Mesendoderm (in vitro differentiated cells): Measurements from ENCODE around the gene GDAP2.

Source experiments
- DNase-seq: peaks from one replicate; pipeline ENCODE4 v3.0.0; 2013
- H2AK5ac ChIP-seq: 2 replicates; pipeline ENCODE4 v1.6.1; 2013; ENCODE audit warnings: low read length, inconsistent platforms
- H2BK120ac ChIP-seq: 2 replicates; pipeline ENCODE4 v1.6.1; 2013; ENCODE audit warnings: low read depth, mild to moderate bottlenecking, low read length, moderate library complexity, mixed read lengths
- H2BK15ac ChIP-seq: replicated peaks from 2 replicates; pipeline ENCODE4 v1.6.1; 2013; ENCODE audit warnings: low read depth, mild to moderate bottlenecking, moderate library complexity
- H2BK5ac ChIP-seq: 2 replicates; pipeline ENCODE4 v1.6.1; 2013; ENCODE audit warnings: low read length, inconsistent platforms
- H3K18ac ChIP-seq: 2 replicates; pipeline ENCODE4 v1.6.1; 2013; ENCODE audit warnings: mild to moderate bottlenecking, low read length, mixed read lengths
- H3K23ac ChIP-seq: one replicate; pipeline ENCODE4 v1.6.1; 2013; ENCODE audit warnings: low read length
- H3K27ac ChIP-seq: 2 replicates; pipeline ENCODE4 v1.5.1; 2013; ENCODE audit warnings: low read depth, mild to moderate bottlenecking, inconsistent platforms, low read length, moderate library complexity
- H3K27me3 ChIP-seq: 2 replicates; pipeline ENCODE4 v1.6.1; 2013; ENCODE audit warnings: low read length, control low read depth, mild to moderate bottlenecking, inconsistent platforms; ENCODE audit not compliant: insufficient read depth, poor library complexity
- H3K36me3 ChIP-seq: 2 replicates; pipeline ENCODE4 v1.6.1; 2013; ENCODE audit warnings: low read length, inconsistent platforms; ENCODE audit not compliant: control insufficient read depth, insufficient read depth
- H3K4ac ChIP-seq: one replicate; pipeline ENCODE4 v1.6.1; 2013; ENCODE audit warnings: low read depth, mild to moderate bottlenecking, low read length, moderate library complexity
- H3K4me1 ChIP-seq: 2 replicates; pipeline ENCODE4 v1.6.1; 2013; ENCODE audit warnings: low read depth, low read length, inconsistent platforms; ENCODE audit not compliant: control insufficient read depth
- H3K4me2 ChIP-seq: 2 replicates; pipeline ENCODE4 v1.6.1; 2013; ENCODE audit warnings: low read length
- H3K4me3 ChIP-seq: 2 replicates; pipeline ENCODE4 v1.5.1; 2013; ENCODE audit warnings: mild to moderate bottlenecking, low read length
- H3K56ac ChIP-seq: one replicate; pipeline ENCODE4 v1.6.1; 2013; ENCODE audit warnings: low read length
- H3K79me1 ChIP-seq: 2 replicates; pipeline ENCODE4 v1.6.1; 2013; ENCODE audit warnings: low read length, inconsistent platforms
- H3K79me2 ChIP-seq: 2 replicates; pipeline ENCODE4 v1.6.1; 2013; ENCODE audit warnings: mild to moderate bottlenecking, low read length; ENCODE audit not compliant: control insufficient read depth, insufficient read depth
- H3K9ac ChIP-seq: 2 replicates; pipeline ENCODE4 v1.6.1; 2013; ENCODE audit warnings: low read length, inconsistent platforms
- H4K5ac ChIP-seq: one replicate; pipeline ENCODE4 v1.6.1; 2013; ENCODE audit warnings: low read length
- H4K8ac ChIP-seq: one replicate; pipeline ENCODE4 v1.6.1; 2013; ENCODE audit warnings: low read depth, mild to moderate bottlenecking, control low read depth, low read length, moderate library complexity
- WGBS: extraction: QIAGEN DNeasy Blood & Tissue Kit; methylation state at CpG from one replicate; pipeline ENCODE4 v1.1.7; 2013; ENCODE audit warnings: low lambda C conversion rate, missing lambda C conversion rate; ENCODE audit not compliant: insufficient coverage; ENCODE audit errors: extremely low coverage; 5-methylcytosine and 5-hydroxymethylcytosine counted together

GDAP2 gene

GRCh38 chr1:117899801-117900200, 29.6 kb downstream of the GDAP2 start:
- no CpG with 5 or more reads among the region's 1 CpG for WGBS
- Histone ChIP-seq H3K27me3 (no peaks in the 10 kb centered on the region), H3K9ac (no peak overlapping the region), H3K18ac (no peak overlapping the region), H2AK5ac (no peak overlapping the region), H2BK15ac (no peak overlapping the region), H2BK120ac (no peak overlapping the region), H3K4me3 (no peak overlapping the region), H3K27ac (no peak overlapping the region), H3K4ac (no peak overlapping the region), H4K8ac (no peak overlapping the region), H3K56ac (no peak overlapping the region), H3K23ac (no peak overlapping the region), H3K79me1 (no peaks in the 10 kb centered on the region), H4K5ac (no peak overlapping the region), H2BK5ac (no peak overlapping the region), H3K79me2 (no peaks in the 10 kb centered on the region), H3K4me2 (no peak overlapping the region), H3K4me1 (no peaks in the 10 kb centered on the region), H3K36me3 (peaks cover 1% of the 10 kb centered on the region)
- DNase-seq, result no peak

GRCh38 chr1:117897551-117897950, 31.9 kb downstream of the GDAP2 start:
- H3K27ac ChIP-seq, result no peak overlapping the region
- no peak overlapping the region for H4K5ac ChIP-seq
- H3K4me1 ChIP-seq, result no peaks in the 10 kb centered on the region
- no peak overlapping the region for H3K9ac ChIP-seq
- no peaks in the 10 kb centered on the region for H3K79me2 ChIP-seq
- WGBS, result no CpG with 5 or more reads among the region's 4 CpGs
- no peaks in the 10 kb centered on the region for H3K79me1 ChIP-seq
- H3K36me3 ChIP-seq, result peaks cover 1% of the 10 kb centered on the region
- no peak overlapping the region for H3K23ac ChIP-seq
- H3K56ac ChIP-seq, result no peak overlapping the region
- no peak overlapping the region for H2AK5ac ChIP-seq
- no peaks in the 10 kb centered on the region for H3K27me3 ChIP-seq
- H3K4me2 ChIP-seq, result no peak overlapping the region
- H2BK15ac ChIP-seq, result no peak overlapping the region
- H3K4ac ChIP-seq, result no peak overlapping the region
- no peak overlapping the region for H3K4me3 ChIP-seq
- DNase-seq, result no peak
- H2BK5ac ChIP-seq, result no peak overlapping the region
- H3K18ac ChIP-seq, result no peak overlapping the region
- no peak overlapping the region for H4K8ac ChIP-seq
- no peak overlapping the region for H2BK120ac ChIP-seq

DNA sequence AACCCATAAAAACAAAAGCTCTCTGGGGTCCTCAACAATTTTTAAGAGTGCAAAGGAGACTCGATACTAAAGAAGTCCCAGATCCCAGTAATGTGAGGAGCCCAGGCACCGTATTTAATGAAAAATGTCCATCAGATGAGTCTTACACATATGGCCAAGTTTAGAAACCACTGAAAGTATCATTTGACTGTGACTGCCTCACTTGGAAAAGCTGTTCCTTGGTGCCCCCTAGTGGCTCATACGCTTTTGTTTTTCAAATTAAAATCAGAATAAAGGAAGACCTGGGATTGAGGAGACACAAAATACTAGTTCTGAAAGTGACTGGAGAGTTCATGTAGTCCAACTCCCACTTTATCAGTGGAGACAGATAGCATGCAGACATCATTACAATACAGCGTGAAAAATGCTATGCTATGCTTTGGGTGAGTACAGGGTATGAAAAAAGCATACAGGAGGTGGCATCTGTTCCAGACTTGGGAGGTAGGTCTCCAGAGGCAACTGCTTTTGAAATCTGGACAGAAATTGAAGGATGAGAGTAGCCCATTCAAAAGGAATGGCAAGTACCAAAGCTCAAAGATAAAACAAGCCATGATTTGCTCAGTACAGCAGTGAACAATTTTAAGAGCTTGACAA, 33.8 kb downstream of the GDAP2 start:
- peak; percentile 64 for DNase-seq

DNA sequence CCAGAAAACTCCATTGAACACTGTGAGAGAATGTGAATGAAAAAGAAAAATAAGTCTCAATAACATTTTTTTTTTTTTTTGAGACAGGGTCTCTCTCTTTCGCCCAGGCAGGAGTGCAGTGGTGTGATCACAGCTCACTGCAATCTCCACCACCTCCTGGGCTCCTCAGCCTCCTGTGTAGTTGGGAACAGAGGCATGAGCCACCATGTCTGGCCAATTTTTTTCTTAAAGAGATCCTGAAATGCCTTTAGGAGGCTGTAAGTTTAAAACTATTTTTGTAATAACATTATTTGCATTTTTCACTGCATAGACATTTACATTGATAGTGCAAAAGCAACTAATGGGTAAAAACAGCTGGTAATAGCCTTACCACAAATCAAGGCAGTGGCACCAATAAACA, 35.3 kb downstream of the GDAP2 start:
- Histone ChIP-seq H3K56ac (no peak overlapping the region), H3K36me3 (peaks cover 1% of the 10 kb centered on the region), H3K18ac (no peak overlapping the region), H3K79me2 (no peaks in the 10 kb centered on the region), H3K27me3 (no peaks in the 10 kb centered on the region), H3K4me2 (no peak overlapping the region), H2BK120ac (no peak overlapping the region), H4K8ac (no peak overlapping the region), H4K5ac (no peak overlapping the region), H3K27ac (no peak overlapping the region), H3K79me1 (no peaks in the 10 kb centered on the region), H2AK5ac (no peak overlapping the region), H3K9ac (no peak overlapping the region), H3K4me3 (no peak overlapping the region), H2BK5ac (no peak overlapping the region), H3K4ac (no peak overlapping the region), H3K4me1 (no peaks in the 10 kb centered on the region), H3K23ac (no peak overlapping the region), H2BK15ac (no peak overlapping the region)
- peak; percentile 21 for DNase-seq
- no CpG with 5 or more reads among the region's 1 CpG for WGBS

More for the DNA sequence above, 33.8 kb downstream of the GDAP2 start:
- Histone ChIP-seq H3K79me2 (no peaks in the 10 kb centered on the region), H2BK15ac (no peak overlapping the region), H3K56ac (no peak overlapping the region), H2AK5ac (no peak overlapping the region), H3K79me1 (no peaks in the 10 kb centered on the region), H3K27me3 (no peaks in the 10 kb centered on the region), H2BK5ac (no peak overlapping the region), H3K4ac (no peak overlapping the region), H3K4me1 (no peaks in the 10 kb centered on the region), H4K5ac (no peak overlapping the region), H3K18ac (no peak overlapping the region), H3K27ac (no peak overlapping the region), H3K4me2 (no peak overlapping the region), H3K36me3 (peaks cover 1% of the 10 kb centered on the region), H4K8ac (no peak overlapping the region), H3K23ac (no peak overlapping the region), H2BK120ac (no peak overlapping the region), H3K4me3 (no peak overlapping the region), H3K9ac (no peak overlapping the region)
- WGBS, result no CpG with 5 or more reads among the region's 4 CpGs

- Histone ChIP-seq H2BK15ac (no peak overlapping the region), H3K4me1 (no peaks in the 10 kb centered on the region), H3K79me1 (no peaks in the 10 kb centered on the region), H2BK120ac (no peak overlapping the region), H4K5ac (no peak overlapping the region), H3K27ac (no peak overlapping the region), H3K4ac (no peak overlapping the region), H2BK5ac (no peak overlapping the region), H3K36me3 (peaks cover under 1% of the 10 kb centered on the region), H3K79me2 (no peaks in the 10 kb centered on the region), H2AK5ac (no peak overlapping the region), H3K4me2 (no peak overlapping the region), H3K23ac (no peak overlapping the region), H4K8ac (no peak overlapping the region), H3K4me3 (no peak overlapping the region), H3K56ac (no peak overlapping the region), H3K27me3 (no peaks in the 10 kb centered on the region), H3K18ac (no peak overlapping the region), H3K9ac (no peak overlapping the region)
- no CpG with 5 or more reads among the region's 2 CpGs for WGBS
- no peak for DNase-seq
Observed at GRCh38 chr1:117892512-117892911, 36.9 kb downstream of the GDAP2 start.

GRCh38 chr1:117890452-117890851, 39.0 kb downstream of the GDAP2 start:
- H3K4me3 ChIP-seq, result no peak overlapping the region
- DNase-seq, result no peak
- H3K36me3 ChIP-seq, result no peaks in the 10 kb centered on the region
- H3K9ac ChIP-seq, result no peak overlapping the region
- H3K4me2 ChIP-seq, result no peak overlapping the region
- H3K27me3 ChIP-seq, result no peaks in the 10 kb centered on the region
- no peak overlapping the region for H2BK120ac ChIP-seq
- no peak overlapping the region for H2BK15ac ChIP-seq
- no CpG with 5 or more reads among the region's 2 CpGs for WGBS
- no peak overlapping the region for H2AK5ac ChIP-seq
- no peaks in the 10 kb centered on the region for H3K79me1 ChIP-seq
- H4K5ac ChIP-seq, result no peak overlapping the region
- H2BK5ac ChIP-seq, result no peak overlapping the region
- H4K8ac ChIP-seq, result no peak overlapping the region
- H3K18ac ChIP-seq, result no peak overlapping the region
- H3K56ac ChIP-seq, result no peak overlapping the region
- H3K4me1 ChIP-seq, result no peaks in the 10 kb centered on the region
- no peaks in the 10 kb centered on the region for H3K79me2 ChIP-seq
- H3K27ac ChIP-seq, result no peak overlapping the region
- no peak overlapping the region for H3K23ac ChIP-seq
- H3K4ac ChIP-seq, result no peak overlapping the region
